ENCODE results near the gene SNN. TPM values are rescaled to one million over a fixed set of nuclear protein-coding genes. Genes with fewer than 3 reads are reported as not detected.

SNN gene
- total RNA-seq, 4 donors from 2014 or later = 25.9 to 52.2 (median 41.9) TPM

DNA sequence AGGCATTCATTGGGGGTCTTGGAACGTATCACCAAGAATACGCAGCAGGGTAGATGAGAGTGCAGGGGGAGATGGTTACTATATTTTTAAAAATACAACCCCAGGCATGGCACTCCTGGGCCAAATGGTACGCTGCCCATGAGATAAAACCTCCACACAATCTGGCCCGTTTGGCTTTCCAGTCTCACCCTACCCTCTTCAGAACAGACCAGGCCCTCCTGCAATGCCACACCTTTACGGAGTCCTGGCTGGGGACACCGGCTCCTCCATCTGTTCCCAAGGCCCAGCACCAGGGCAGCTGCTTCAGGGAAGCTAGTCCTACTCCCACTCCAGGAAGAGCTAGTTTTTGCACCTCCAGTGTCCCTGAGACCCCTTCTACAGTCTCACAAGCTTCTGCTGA, 24.4 kb downstream of the SNN start:
- no peak for ATAC-seq (ENCODE audit: low FRiP score)
- no peak for DNase-seq (ENCODE audit: low spot score)
- TF ChIP-seq, protein P1, sequence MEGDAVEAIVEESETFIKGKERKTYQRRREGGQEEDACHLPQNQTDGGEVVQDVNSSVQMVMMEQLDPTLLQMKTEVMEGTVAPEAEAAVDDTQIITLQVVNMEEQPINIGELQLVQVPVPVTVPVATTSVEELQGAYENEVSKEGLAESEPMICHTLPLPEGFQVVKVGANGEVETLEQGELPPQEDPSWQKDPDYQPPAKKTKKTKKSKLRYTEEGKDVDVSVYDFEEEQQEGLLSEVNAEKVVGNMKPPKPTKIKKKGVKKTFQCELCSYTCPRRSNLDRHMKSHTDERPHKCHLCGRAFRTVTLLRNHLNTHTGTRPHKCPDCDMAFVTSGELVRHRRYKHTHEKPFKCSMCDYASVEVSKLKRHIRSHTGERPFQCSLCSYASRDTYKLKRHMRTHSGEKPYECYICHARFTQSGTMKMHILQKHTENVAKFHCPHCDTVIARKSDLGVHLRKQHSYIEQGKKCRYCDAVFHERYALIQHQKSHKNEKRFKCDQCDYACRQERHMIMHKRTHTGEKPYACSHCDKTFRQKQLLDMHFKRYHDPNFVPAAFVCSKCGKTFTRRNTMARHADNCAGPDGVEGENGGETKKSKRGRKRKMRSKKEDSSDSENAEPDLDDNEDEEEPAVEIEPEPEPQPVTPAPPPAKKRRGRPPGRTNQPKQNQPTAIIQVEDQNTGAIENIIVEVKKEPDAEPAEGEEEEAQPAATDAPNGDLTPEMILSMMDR (IDR thresholded peaks at IDR 0.05) = no peak

DNA sequence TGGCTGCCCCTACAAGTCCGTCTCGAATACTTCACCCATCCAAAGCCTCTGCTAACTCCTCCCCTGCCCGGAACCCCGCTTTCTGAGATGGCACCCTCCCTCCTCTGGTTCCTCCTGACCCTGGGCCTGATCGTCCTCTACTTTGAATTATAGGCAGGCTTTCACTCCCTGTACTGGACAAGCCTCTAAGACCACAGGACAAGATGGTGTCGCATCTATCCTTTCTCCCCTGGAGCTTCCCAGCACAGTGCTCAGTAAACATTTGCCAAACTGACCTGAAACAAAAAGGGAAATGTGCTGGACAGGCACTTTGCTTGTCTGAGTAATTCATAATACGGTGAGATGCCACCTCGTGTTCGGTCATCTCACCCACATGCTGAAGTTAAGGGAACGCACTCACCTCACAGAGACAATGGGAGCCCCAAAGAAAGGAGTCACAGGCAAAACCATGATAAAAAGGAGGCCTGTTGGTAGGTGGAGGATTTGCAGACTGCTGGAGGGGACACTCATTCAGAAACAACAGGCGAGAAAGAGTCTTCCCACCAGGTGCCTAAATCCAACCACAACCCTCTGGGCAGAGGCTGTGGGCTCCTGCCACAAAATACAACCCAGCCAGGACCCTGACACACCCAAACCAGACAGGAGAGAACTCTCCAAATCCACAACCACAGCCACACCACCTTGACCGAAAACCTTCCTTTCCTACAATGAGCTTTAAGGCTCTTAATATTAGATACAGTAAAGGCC, 28.2 kb downstream of the SNN start:
- TF ChIP-seq, protein P1 (IDR thresholded peaks at IDR 0.05) = no peak
- DNase-seq (ENCODE audit: low spot score) = no peak
- no peak for ATAC-seq (ENCODE audit: low FRiP score)

- ATAC-seq (ENCODE audit: low FRiP score) = no peak
- TF ChIP-seq, protein P1 (IDR thresholded peaks at IDR 0.05) = no peak
- no peak for DNase-seq (ENCODE audit: low spot score)
These were observed 29.1 kb downstream of the SNN start for GRCh38 chr16:11697319-11697718.

- TF ChIP-seq, protein P1 (IDR thresholded peaks at IDR 0.05) = no peak
- DNase-seq (ENCODE audit: low spot score) (no peak), ATAC-seq (ENCODE audit: low FRiP score) (no peak)
These were observed 30.0 kb downstream of the SNN start for GRCh38 chr16:11698271-11698689.

DNA sequence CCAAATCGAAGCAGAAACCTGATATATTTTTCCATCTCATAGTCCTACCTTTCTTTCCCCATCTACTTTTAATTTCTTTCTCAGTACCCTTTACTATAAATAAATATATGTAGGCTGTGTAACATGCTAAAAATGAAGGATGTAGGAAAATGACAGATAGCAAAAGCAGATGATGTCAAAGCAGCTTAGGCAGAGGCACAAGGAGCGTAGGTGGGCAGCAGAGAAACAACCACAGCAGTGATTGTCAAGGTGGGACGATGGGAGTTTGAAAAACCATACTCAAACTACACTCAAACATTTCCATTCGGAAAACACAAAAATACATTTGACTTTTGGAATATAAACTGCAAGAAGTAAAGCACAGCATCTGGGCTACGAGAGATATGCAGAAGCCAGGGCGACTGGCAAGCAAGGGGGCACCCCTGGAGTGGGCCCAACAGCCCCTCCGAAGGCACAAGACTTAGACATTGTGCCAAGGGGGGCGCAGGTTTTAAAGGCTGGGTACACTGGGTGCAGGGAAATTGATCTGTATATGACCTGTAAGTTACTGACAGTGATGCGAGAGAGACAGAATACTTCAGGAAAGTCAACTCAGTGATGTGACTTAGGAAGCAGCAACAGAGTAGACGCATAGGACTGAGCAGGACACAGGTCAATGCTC, 31.1 kb downstream of the SNN start:
- DNase-seq (ENCODE audit: low spot score) = no peak
- TF ChIP-seq, protein P1 (IDR thresholded peaks at IDR 0.05) = no peak
- ATAC-seq (ENCODE audit: low FRiP score) = no peak

DNA sequence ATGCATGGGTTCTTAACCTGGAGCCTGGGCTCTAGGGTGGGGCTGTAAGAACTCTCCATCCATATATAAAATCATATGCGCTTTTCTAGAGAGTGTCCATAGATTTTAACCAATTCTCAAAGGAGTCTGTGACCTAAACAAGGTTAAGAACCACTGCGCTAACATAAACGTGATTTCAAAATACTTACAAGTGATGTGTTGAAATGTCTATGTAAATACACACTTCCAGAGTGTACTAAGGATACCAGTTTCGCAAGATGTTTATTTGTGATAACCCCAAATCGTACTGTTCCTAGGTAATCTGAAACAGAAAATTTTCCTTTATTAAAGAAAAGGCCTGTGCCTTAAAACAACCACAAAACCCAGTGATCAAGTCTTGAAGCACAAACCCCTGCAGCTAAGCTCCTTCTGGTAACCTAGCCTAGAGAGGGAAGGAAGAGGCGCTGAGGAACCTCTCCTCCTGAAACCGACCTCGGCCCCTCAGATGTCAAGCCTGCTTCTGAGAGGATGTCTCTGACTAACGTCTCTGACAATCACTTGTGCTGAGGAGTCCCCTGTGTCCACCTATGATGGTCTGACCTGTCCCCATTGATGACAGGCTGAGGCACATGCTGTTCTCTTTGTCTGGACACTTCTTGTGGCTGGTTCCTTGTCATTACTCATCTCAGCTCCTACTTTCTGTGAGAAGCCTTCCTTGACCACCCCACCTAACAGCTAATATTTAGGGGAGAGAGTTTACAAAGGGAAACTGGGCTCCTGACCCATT, 32.2 kb downstream of the SNN start:
- no peak for DNase-seq (ENCODE audit: low spot score)
- ATAC-seq (ENCODE audit: low FRiP score) = no peak
- TF ChIP-seq, protein P1 (IDR thresholded peaks at IDR 0.05) = no peak
